Erythroblast (primary cell): Measurements from ENCODE around the gene U2AF2.

Experiments used
- GATA1 ChIP-seq: IDR thresholded peaks from 2 replicates; pipeline ENCODE4 v1.6.1; 2011; ENCODE audit warnings: low read depth, mild to moderate bottlenecking, control low read depth, low read length, moderate library complexity
- POLR2A ChIP-seq: IDR thresholded peaks from 2 replicates; pipeline ENCODE4 v1.6.1; 2011; ENCODE audit warnings: mild to moderate bottlenecking, low read length

DNA sequence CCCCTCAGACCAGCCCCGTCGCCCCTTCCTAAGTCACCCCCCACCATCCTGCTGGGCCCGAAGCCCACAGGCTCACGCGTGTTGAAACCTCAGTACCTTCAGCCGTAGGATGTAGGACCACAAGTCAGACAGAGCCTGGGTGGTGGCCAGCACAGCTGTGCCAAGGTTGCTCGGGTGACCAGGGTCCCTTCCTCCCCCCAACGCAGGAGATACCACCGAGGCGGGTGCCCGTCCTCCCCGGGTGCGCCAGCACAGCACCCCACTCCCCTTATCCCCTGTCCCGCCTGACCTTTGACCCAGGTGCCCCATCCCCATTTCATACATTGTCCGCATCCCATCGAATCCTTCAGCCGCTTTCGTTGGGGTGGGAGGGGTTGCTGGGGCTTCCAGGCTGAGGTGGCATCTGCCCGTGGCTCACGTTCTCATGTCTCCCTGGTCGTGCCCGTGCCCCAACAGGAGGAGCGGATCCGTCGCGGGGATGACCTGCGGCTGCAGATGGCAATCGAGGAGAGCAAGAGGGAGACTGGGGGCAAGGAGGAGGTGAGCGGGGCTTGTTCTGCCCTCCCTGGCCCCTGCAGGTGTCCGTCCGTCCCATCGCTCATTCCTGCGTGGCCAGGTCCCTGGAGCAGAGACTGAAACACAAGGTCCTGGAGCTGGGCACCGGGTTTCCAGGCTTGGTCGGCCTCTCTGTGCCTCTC is 34.7 kb downstream of the U2AF2 start:
- TF ChIP-seq POLR2A (no peak), GATA1 (no peak)
